HG03045 (cell line): Measurements from ENCODE around the gene URB1.
"Not testable (repeated sequence)": the region's sequence is repeated elsewhere in the genome, so short reads cannot be mapped to it uniquely, and the experiment has no call there.

Experiments used
- ATAC-seq: cut with Tn5 transposase; IDR thresholded peaks from one replicate; pipeline ENCODE4 v1.9.1; 2021; ENCODE audit warnings: mild to moderate bottlenecking, moderate library complexity; ENCODE audit not compliant: unreplicated experiment

URB1 gene

GRCh38 chr21:32371913-32372314 is 20.9 kb downstream of the URB1 start:
- no peak for ATAC-seq

DNA sequence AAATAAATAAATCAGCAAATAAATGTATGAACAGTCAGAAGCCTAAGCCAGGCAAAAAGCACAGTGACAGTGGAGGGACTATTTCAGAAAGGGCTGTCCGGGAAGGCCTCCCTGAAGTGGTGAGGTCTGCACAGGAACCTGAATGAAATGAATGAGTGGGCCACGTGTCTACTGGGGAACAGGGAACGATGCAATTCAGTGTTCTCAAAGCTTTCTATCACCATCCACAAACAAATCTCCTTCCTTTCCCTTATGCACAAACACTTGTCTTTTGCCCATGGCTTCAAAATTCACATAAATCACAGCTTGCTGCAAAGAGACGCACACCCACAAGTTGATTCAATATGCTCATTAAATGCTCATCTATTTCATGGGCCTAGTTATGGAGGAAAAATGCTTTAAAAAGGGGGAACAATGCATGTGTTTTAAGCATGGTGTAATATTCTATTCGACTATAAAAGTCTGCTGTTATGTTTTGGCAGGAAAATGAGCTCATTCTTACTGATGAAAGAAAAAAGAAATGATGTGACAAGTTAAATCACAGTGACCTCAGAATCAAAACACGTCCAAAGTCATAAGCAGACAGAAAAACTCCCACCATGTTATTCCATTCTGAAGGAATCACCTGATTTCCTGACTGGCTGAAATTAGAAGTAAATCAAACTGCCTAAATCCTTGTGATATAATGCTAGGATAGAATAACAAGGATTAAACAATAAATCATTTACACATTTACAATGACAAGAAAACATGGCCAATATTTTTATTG is 21.6 kb downstream of the URB1 start:
- no peak for ATAC-seq

DNA sequence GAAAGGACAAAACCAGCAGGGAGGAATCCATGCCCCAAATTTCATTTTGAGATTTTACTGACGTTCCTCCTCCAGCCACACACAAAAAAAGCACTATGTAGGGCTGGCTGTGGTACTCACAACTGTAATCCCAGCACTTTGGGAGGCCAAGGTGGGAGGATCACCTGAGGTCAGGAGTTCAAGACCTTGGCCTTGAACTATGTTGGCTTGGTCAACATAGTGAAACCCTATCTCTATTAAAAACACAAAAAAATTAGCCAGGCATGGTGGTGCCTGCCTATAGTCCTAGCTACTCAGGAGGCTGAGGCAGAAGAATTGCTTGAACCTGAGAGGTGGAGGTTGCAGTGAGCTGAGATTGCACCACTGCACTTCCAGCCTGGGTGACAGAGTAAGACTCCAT is 23.9 kb downstream of the URB1 start:
- ATAC-seq = not testable (repeated sequence)

- no peak for ATAC-seq
Measured at GRCh38 chr21:32368386-32368785, 24.4 kb downstream of the URB1 start.

GRCh38 chr21:32367158-32367557 is 25.7 kb downstream of the URB1 start:
- no peak for ATAC-seq

DNA sequence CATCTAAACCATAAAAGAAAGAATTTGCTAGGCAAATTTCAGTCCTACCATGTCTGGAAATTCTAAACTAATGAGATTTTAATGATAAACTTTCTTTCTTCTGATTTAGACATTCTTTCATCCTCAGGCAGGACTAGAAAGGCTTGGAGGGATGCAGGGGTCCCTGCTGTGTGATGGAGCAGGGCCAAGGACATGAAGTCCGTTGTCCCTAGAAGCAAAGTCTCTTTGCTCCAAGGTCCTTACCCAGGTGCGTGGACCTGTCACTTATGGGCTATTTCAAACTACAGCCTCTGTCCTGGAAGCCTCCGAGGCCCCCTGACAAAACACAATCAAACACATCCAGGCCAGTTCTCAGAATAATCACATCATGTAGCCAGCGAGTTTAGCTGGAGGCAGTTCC is 26.6 kb downstream of the URB1 start:
- no peak for ATAC-seq

DNA sequence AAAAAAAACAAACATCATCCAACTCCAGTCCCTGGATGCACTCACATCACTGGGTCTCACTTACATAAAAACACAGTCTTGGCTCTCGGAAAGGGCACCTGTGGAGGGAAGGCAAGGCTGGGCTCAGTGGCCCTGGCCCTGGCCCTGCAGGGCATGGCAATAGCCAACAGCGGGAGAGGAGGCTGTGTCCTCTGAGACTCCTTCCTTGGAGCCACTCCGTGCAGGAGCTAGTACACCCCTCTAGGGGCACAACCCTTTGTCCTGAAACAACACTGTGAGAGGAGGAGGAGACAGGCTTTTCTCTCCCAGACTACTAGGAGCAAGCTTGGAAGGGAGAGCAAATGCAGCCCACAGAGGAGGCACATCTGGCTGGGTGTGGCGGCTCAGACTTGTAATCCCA is 28.0 kb downstream of the URB1 start:
- no peak for ATAC-seq

GRCh38 chr21:32364387-32364786 is 28.4 kb downstream of the URB1 start:
- no peak for ATAC-seq

GRCh38 chr21:32360401-32360975 is 32.3 kb downstream of the URB1 start:
- no peak for ATAC-seq

GRCh38 chr21:32359719-32360260 is 33.0 kb downstream of the URB1 start:
- no peak for ATAC-seq

- ATAC-seq = no peak
Measured at GRCh38 chr21:32356874-32357395, 35.9 kb downstream of the URB1 start.

GRCh38 chr21:32353002-32353711 is 39.7 kb downstream of the URB1 start:
- ATAC-seq = no peak

GRCh38 chr21:32352526-32352925 is 40.3 kb downstream of the URB1 start:
- ATAC-seq = no peak

DNA sequence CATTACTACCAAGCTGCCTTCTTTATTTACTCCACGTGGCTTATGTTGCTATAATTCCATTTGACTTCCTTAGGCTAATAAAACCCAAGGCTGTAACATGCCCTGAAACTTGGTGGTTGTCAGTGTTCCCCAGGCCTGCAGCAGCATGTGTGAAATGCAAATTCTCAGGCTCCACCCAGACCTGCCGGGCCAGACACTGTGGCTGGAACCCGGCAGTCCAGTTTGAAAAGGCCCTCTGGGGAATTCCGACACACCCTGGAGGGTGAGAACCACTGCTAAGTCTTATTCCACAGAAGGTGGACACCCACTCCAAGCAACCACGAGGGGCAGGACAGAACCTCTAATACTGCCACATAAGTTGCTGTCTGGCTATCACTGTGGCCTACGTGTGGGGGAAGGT is 41.4 kb downstream of the URB1 start:
- no peak for ATAC-seq

GRCh38 chr21:32350981-32351380 is 41.8 kb downstream of the URB1 start:
- no peak for ATAC-seq

DNA sequence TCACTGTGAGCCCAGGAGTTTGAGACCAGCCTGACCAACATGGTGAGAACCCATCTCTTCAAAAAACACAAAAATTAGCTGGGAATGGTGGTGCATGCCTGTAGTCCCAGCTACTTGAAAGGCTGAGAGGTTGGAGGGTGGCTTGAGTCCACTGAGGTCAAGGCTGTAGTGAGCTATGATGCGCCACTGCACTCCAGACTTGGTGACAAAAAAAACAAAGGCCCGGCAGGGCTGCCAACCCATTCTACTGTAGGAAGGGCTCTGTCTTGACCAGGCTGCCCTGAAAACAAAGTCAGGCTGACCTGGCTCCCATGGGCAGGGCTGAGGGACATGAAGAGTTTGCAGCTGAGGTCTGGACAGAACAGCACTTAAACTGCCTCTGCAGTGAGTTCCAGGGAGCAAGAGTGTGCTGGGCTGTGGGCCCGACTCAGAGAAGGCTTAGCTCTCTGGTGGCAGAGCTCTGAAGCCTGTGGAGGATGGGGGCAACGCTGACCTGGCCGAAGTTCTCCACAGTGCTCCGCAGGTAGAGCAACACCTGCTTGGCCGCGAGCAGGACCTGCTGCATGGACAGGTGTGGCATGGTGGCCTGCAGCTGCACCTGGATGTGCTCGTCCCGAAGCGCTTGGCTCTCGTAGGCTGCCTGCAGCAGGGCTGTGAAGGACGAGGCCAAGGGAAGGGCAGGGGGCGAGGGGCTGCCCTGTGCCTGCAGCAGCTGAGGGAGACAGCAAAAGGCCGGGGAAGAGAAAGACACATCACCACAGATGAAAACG is 42.4 kb downstream of the URB1 start:
- no peak for ATAC-seq

- no peak for ATAC-seq
Measured at GRCh38 chr21:32349333-32349944, 43.4 kb downstream of the URB1 start.

DNA sequence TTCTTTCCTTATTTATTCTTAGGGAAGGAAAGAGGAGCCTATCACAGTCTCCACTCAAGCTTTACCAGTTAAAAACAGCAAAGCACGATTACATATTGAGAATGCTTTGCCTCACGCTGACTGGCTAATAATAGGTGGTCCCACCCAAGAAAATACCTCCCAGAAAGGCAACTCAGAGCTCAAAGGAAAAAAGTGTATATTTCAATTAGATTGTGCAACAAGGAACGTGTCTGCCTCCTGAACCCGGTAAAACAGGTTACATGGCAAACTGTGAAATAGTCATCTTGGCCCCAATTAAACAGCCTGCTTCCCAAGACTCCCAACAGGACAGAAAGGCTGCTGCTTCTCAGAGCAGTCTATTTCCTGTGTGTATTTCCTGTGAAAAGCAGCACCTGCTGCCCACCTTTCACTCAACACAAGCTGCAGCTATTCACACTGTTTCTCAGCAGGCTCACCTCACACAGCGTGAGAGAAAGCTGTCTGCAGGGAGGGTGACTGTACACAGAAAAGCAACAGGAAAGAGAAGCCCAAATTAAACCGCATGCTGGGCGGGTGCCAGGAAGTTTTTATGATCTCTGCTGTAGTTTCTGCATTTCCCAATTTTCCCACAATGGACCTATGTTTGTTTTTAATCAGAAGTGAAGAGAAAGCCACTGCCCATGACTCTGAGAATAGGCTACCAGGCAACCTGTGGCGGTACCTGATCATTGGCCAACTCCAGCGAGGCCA is 44.0 kb downstream of the URB1 start:
- no peak for ATAC-seq

- ATAC-seq = no peak
Measured at GRCh38 chr21:32347977-32348376, 44.8 kb downstream of the URB1 start.

GRCh38 chr21:32347351-32347750 is 45.5 kb downstream of the URB1 start:
- no peak for ATAC-seq
